GM23338 (cell line): ENCODE results near the gene CPEB3. TPM values are rescaled to one million over a fixed set of nuclear protein-coding genes. Genes with fewer than 3 reads are reported as not detected.

Experiments
- ATAC-seq: fragments of 200-7000 bp; cut with Tn5 transposase; 3 replicates; pipeline ENCODE4 v1.9.1; 2020
- DNase-seq: peaks from one replicate; pipeline ENCODE4 v3.0.0-alpha.2; 2015; ENCODE audit warnings: low spot score
- H2AFZ ChIP-seq: fragments of 200-600 bp; sonication (generic); 2 replicates; pipeline ENCODE4 v1.8.0; 2016; ENCODE audit warnings: antibody characterized with exemption, mild to moderate bottlenecking, moderate library complexity
- H3F3A ChIP-seq: fragments of 200-600 bp; sonication (generic); replicated peaks from 2 replicates; pipeline ENCODE4 v1.8.0; 2017; ENCODE audit warnings: antibody characterized with exemption, mixed run types, low read depth
- H3K27ac ChIP-seq: fragments of 200-600 bp; sonication (generic); 2 replicates; pipeline ENCODE4 v1.6.1; 2016; ENCODE audit warnings: low read depth
- H3K27me3 ChIP-seq: fragments of 200-600 bp; sonication (generic); 2 replicates; pipeline ENCODE4 v1.8.0; 2016; ENCODE audit warnings: mild to moderate bottlenecking, mixed run types, moderate library complexity; ENCODE audit not compliant: insufficient read depth
- H3K36me3 ChIP-seq: fragments of 200-600 bp; sonication (generic); 2 replicates; pipeline ENCODE4 v1.8.0; 2016; ENCODE audit warnings: mild to moderate bottlenecking; ENCODE audit not compliant: insufficient read depth
- H3K4me1 ChIP-seq: fragments of 200-600 bp; sonication (generic); 2 replicates; pipeline ENCODE4 v1.8.0; 2016; ENCODE audit warnings: mild to moderate bottlenecking, moderate library complexity; ENCODE audit not compliant: insufficient read depth
- H3K4me2 ChIP-seq: fragments of 200-600 bp; sonication (generic); 2 replicates; pipeline ENCODE4 v1.7.1; 2017; ENCODE audit warnings: mixed run types
- H3K4me3 ChIP-seq: fragments of 200-600 bp; sonication (generic); 2 replicates; pipeline ENCODE4 v1.6.1; 2016; ENCODE audit warnings: mixed run types
- H3K79me2 ChIP-seq: fragments of 200-600 bp; sonication (generic); replicated peaks from 2 replicates; pipeline ENCODE4 v1.8.0; 2017; ENCODE audit warnings: mild to moderate bottlenecking; ENCODE audit not compliant: insufficient read depth
- H3K9me2 ChIP-seq: fragments of 200-600 bp; sonication (generic); 2 replicates; pipeline ENCODE4 v1.8.0; 2017; ENCODE audit not compliant: insufficient read depth
- H4K20me1 ChIP-seq: fragments of 200-600 bp; sonication (generic); replicated peaks from 2 replicates; pipeline ENCODE4 v1.8.0; 2017; ENCODE audit warnings: mild to moderate bottlenecking; ENCODE audit not compliant: insufficient read depth
- H3K27ac Mint-ChIP-seq: 2 replicates; pipeline ENCODE4 v1.8.0; 2020; ENCODE audit warnings: inconsistent platforms, mild to moderate bottlenecking, moderate library complexity, mixed read lengths
- H3K27me3 Mint-ChIP-seq: 3 replicates; pipeline ENCODE4 v1.8.0; 2022; ENCODE audit warnings: low read depth, mild to moderate bottlenecking, moderate library complexity, mixed read lengths, inconsistent platforms; ENCODE audit not compliant: insufficient read depth, poor library complexity
- H3K36me3 Mint-ChIP-seq: 3 replicates; pipeline ENCODE4 v1.8.0; 2021; ENCODE audit warnings: low read depth, mild to moderate bottlenecking, inconsistent platforms, moderate library complexity, mixed read lengths
- H3K4me1 Mint-ChIP-seq: 3 replicates; pipeline ENCODE4 v1.8.0; 2020; ENCODE audit warnings: mild to moderate bottlenecking, inconsistent platforms, mixed read lengths
- H3K4me3 Mint-ChIP-seq: 3 replicates; pipeline ENCODE4 v1.8.0; 2021; ENCODE audit warnings: moderate library complexity, mild to moderate bottlenecking, inconsistent platforms, mixed read lengths
- H3K9me3 Mint-ChIP-seq: 3 replicates; pipeline ENCODE4 v1.8.0; 2020; ENCODE audit warnings: moderate library complexity, mild to moderate bottlenecking, inconsistent platforms, mixed read lengths
- EZH2 ChIP-seq: fragments of 200-600 bp; sonication (generic); IDR thresholded peaks from one replicate; pipeline ENCODE4 v1.8.0; 2017; ENCODE audit warnings: antibody characterized with exemption, mild to moderate bottlenecking, low read depth; ENCODE audit not compliant: unreplicated experiment
- JUNB ChIP-seq: IDR thresholded peaks from one replicate; pipeline ENCODE4 v1.6.1; 2016; ENCODE audit warnings: antibody characterized with exemption; ENCODE audit not compliant: unreplicated experiment
- NANOG ChIP-seq: IDR thresholded peaks from 2 replicates; pipeline ENCODE4 v1.6.1; 2016; ENCODE audit warnings: antibody characterized with exemption, borderline replicate concordance
- POLR2AphosphoS5 ChIP-seq: IDR thresholded peaks from 2 replicates; pipeline ENCODE4 v1.6.1; 2016; ENCODE audit warnings: antibody characterized with exemption, low read depth
- STAT1 ChIP-seq: IDR thresholded peaks from one replicate; pipeline ENCODE4 v1.6.1; 2016; ENCODE audit warnings: antibody characterized with exemption; ENCODE audit not compliant: unreplicated experiment
- polyA plus RNA-seq: library from polyadenylated mRNA; unstranded; fragments of >200 nt; fragmentation: Nextera tagmentation; extraction: Ambion mirVana; gene quantifications from 2 replicates; pipeline ENCODE4 v1.2.1, GENCODE V29; 2016
- total RNA-seq: library from RNA; depleted of rRNA; stranded (reverse); fragments of >200 nt; shearing (Covaris generic); gene quantifications from 2 replicates; pipeline ENCODE4 v1.2.3, GENCODE V29; 2014
- TF ChIP-seq, protein P1 (sequence below): fragments of 250-450 bp; sonication (Bioruptor Pico); IDR thresholded peaks from 2 replicates; pipeline ENCODE4 v1.5.0; 2020; ENCODE audit warnings: mild to moderate bottlenecking, moderate library complexity
- TF ChIP-seq, protein P2 (sequence below): IDR thresholded peaks from 2 replicates; pipeline ENCODE4 v1.6.1; 2016; ENCODE audit warnings: antibody characterized with exemption

The CPEB3 gene
- total and polyA plus RNA-seq, 2 experiments from 2014 or later = 0.74 to 1.9 TPM

DNA sequence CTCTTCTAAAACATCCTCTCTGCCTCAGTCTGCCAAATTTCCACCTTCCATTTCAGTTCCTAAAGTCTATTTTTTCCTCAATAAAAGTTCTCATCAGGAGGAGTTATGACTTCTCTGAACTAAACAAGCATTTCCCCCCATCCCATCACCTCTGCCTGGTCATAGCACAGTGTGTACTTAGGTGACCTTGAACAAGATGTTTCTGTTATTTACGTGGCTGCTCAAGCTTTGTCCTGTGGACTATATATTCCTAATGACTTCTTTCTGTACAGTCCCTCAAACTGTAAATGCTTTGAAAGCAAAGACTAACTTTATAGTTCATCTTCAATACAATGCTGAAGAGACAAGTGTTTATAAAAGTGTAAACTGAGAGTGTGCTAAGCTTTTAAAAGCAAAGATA is 166.9 kb downstream of the CPEB3 start (continued):
- TF ChIP-seq, protein P1, sequence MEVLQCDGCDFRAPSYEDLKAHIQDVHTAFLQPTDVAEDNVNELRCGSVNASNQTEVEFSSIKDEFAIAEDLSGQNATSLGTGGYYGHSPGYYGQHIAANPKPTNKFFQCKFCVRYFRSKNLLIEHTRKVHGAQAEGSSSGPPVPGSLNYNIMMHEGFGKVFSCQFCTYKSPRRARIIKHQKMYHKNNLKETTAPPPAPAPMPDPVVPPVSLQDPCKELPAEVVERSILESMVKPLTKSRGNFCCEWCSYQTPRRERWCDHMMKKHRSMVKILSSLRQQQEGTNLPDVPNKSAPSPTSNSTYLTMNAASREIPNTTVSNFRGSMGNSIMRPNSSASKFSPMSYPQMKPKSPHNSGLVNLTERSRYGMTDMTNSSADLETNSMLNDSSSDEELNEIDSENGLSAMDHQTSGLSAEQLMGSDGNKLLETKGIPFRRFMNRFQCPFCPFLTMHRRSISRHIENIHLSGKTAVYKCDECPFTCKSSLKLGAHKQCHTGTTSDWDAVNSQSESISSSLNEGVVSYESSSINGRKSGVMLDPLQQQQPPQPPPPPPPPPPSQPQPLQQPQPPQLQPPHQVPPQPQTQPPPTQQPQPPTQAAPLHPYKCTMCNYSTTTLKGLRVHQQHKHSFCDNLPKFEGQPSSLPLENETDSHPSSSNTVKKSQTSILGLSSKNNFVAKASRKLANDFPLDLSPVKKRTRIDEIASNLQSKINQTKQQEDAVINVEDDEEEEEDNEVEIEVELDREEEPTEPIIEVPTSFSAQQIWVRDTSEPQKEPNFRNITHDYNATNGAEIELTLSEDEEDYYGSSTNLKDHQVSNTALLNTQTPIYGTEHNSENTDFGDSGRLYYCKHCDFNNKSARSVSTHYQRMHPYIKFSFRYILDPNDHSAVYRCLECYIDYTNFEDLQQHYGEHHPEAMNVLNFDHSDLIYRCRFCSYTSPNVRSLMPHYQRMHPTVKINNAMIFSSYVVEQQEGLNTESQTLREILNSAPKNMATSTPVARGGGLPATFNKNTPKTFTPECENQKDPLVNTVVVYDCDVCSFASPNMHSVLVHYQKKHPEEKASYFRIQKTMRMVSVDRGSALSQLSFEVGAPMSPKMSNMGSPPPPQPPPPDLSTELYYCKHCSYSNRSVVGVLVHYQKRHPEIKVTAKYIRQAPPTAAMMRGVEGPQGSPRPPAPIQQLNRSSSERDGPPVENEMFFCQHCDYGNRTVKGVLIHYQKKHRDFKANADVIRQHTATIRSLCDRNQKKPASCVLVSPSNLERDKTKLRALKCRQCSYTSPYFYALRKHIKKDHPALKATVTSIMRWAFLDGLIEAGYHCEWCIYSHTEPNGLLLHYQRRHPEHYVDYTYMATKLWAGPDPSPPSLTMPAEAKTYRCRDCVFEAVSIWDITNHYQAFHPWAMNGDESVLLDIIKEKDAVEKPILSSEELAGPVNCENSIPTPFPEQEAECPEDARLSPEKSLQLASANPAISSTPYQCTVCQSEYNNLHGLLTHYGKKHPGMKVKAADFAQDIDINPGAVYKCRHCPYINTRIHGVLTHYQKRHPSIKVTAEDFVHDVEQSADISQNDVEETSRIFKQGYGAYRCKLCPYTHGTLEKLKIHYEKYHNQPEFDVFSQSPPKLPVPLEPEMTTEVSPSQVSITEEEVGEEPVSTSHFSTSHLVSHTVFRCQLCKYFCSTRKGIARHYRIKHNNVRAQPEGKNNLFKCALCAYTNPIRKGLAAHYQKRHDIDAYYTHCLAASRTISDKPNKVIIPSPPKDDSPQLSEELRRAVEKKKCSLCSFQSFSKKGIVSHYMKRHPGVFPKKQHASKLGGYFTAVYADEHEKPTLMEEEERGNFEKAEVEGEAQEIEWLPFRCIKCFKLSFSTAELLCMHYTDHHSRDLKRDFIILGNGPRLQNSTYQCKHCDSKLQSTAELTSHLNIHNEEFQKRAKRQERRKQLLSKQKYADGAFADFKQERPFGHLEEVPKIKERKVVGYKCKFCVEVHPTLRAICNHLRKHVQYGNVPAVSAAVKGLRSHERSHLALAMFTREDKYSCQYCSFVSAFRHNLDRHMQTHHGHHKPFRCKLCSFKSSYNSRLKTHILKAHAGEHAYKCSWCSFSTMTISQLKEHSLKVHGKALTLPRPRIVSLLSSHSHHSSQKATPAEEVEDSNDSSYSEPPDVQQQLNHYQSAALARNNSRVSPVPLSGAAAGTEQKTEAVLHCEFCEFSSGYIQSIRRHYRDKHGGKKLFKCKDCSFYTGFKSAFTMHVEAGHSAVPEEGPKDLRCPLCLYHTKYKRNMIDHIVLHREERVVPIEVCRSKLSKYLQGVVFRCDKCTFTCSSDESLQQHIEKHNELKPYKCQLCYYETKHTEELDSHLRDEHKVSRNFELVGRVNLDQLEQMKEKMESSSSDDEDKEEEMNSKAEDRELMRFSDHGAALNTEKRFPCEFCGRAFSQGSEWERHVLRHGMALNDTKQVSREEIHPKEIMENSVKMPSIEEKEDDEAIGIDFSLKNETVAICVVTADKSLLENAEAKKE = no peak
- TF ChIP-seq, protein P2, sequence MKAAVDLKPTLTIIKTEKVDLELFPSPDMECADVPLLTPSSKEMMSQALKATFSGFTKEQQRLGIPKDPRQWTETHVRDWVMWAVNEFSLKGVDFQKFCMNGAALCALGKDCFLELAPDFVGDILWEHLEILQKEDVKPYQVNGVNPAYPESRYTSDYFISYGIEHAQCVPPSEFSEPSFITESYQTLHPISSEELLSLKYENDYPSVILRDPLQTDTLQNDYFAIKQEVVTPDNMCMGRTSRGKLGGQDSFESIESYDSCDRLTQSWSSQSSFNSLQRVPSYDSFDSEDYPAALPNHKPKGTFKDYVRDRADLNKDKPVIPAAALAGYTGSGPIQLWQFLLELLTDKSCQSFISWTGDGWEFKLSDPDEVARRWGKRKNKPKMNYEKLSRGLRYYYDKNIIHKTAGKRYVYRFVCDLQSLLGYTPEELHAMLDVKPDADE = no peak
- no peak for TF ChIP-seq EZH2
- TF ChIP-seq NANOG = no peak

DNA sequence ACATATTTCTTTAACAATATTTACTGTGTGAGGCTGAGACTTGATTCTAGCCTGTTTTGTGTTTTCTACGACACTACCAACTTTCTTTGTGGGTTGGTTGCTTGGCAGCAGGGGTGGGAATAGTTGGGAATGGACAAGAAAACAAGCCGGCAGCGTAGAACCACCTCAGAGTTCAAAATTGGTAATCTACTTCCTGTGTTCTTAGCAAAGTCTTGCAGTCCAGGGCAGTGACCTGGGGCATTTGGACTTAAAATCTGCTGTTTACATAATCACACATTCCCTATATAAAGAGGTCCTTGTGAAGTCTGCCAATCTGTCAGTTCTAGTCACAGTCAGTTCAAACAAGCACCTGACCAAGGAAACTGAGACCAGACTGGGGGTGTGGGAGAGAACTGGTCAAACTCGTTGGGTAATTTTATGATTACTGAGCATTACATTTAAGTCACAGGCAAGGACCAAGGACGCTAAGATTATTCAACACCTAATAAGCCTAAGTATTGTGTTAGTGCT is 167.9 kb downstream of the CPEB3 start:
- Histone ChIP-seq H2AFZ (no peak overlapping the region), H3K27ac (no peak overlapping the region), H3K4me1 (no peaks in the 10 kb centered on the region), H3K9me2 (0 out of 2 replicates have a peak, but pooled peaks cover 5% of the 10 kb centered on the region), H3K36me3 (no peaks in the 10 kb centered on the region), H4K20me1 (no peaks in the 10 kb centered on the region), H3K4me2 (no peak overlapping the region), H3K4me3 (no peak overlapping the region), H3K27me3 (no peaks in the 10 kb centered on the region), H3F3A (no peaks in the 10 kb centered on the region), H3K79me2 (no peaks in the 10 kb centered on the region)
- Mint-ChIP-seq H3K9me3 (no peaks in the 10 kb centered on the region), H3K27me3 (no peaks in the 10 kb centered on the region), H3K36me3 (no peaks in the 10 kb centered on the region), H3K4me3 (no peak overlapping the region), H3K4me1 (peaks cover 12% of the 10 kb centered on the region), H3K27ac (no peak overlapping the region)
- ATAC-seq = no peak
- no peak for DNase-seq
- TF ChIP-seq, protein P1 = no peak
- TF ChIP-seq, protein P2 = no peak
- TF ChIP-seq STAT1 (no peak), POLR2AphosphoS5 (no peak), EZH2 (no peak), JUNB (no peak)
